K562 (cell line): ENCODE measurements around the gene ABHD16A. TPM values are rescaled to one million over a fixed set of nuclear protein-coding genes. Genes with fewer than 3 reads are reported as not detected.
A peak's percentile ranks its signal among the peaks of the same experiment; 100 is the strongest.

ENCODE experiments used
- ATAC-seq: fragments of 200-7000 bp; cut with Tn5 transposase; 3 replicates; pipeline ENCODE4 v1.9.1; 2020; ENCODE audit warnings: moderate library complexity
- BruUV-seq: library from RNA; stranded (reverse); fragments of 400-500 nt; replicated peaks from 2 replicates; lab custom pipeline; 2021; lab: Mats Ljungman, UMichigan
- CTCF ChIA-PET: fragments of 300-600 bp; formaldehyde crosslinking; extraction: SDS; loops from one replicate; lab custom pipeline; 2021; ENCODE audit warnings: low intra/inter-chr PET ratio; lab: Yijun Ruan, JAX
- POLR2A ChIA-PET: fragments of 300-600, 350-650 bp; sonication (Branson Sonifier 250); formaldehyde crosslinking; extraction: SDS; loops from one replicate; lab custom pipeline; 2021; ENCODE audit warnings: antibody characterized with exemption, inconsistent platforms; lab: Yijun Ruan, JAX
- DNase-seq, 4 experiments: peaks; one replicate each; pipeline versions ENCODE4 v3.0.0 to v3.0.0-alpha.2; 2011 to 2018; ENCODE audit warnings: low spot score in 3 of 4, mixed read lengths in 3 of 4; ENCODE audit errors: extremely low read depth in 1 of 4
- FAIRE-seq: peaks from 2 replicates; lab custom pipeline; 2011; peaks lifted over from hg19 to GRCh38; lab: Jason Lieb, UNC
- H2AFZ ChIP-seq: 2 replicates; pipeline ENCODE4 v1.6.0; 2011; ENCODE audit warnings: low read depth, low read length, control low read depth, inconsistent platforms
- H3K27ac ChIP-seq: fragments of 200-600 bp; 3 replicates; pipeline ENCODE4 v1.8.0; 2011; ENCODE audit warnings: low read depth, mild to moderate bottlenecking, control low read depth, inconsistent platforms, low read length, moderate library complexity, mixed read lengths; ENCODE audit errors: extremely low read depth
- H3K27me3 ChIP-seq, 2 experiments: fragments of 300-600 bp in 1 of 2; 2 replicates in 1 of 2; 3 replicates in 1 of 2; pipeline versions ENCODE4 v1.6.0 to v1.8.0; 2011; ENCODE audit warnings: inconsistent platforms in 2 of 2, low read length in 2 of 2, mild to moderate bottlenecking in 1 of 2, mixed read lengths in 1 of 2, moderate library complexity in 1 of 2; ENCODE audit not compliant: control insufficient read depth in 2 of 2, insufficient read depth in 2 of 2
- H3K36me3 ChIP-seq: fragments of 300-600 bp; 3 replicates; pipeline ENCODE4 v1.8.0; 2011; ENCODE audit warnings: mild to moderate bottlenecking, low read length, inconsistent platforms; ENCODE audit not compliant: control insufficient read depth, insufficient read depth
- H3K4me1 ChIP-seq, 2 experiments: fragments of 200-600 bp in 1 of 2; replicated peaks in 1 of 2; 2 replicates in 1 of 2; 3 replicates in 1 of 2; pipeline versions ENCODE4 v1.5.1 to v1.8.0; 2011; ENCODE audit warnings: inconsistent platforms in 2 of 2, low read length in 2 of 2, mild to moderate bottlenecking in 1 of 2, mixed read lengths in 1 of 2, moderate library complexity in 1 of 2; ENCODE audit not compliant: control insufficient read depth in 2 of 2, insufficient read depth in 2 of 2
- H3K4me2 ChIP-seq: 2 replicates; pipeline ENCODE4 v1.6.1; 2011; ENCODE audit warnings: low read length, control low read depth, inconsistent platforms, mixed read lengths; ENCODE audit not compliant: insufficient read depth
- H3K4me3 ChIP-seq: fragments of 200-600 bp; sonication (generic), shearing (Covaris generic); 2 replicates; pipeline ENCODE4 v1.5.1; 2016; ENCODE audit warnings: control low read depth, inconsistent platforms
- H3K79me2 ChIP-seq: fragments of 200-600 bp; 3 replicates; pipeline ENCODE4 v1.8.0; 2011; ENCODE audit warnings: low read length, inconsistent platforms; ENCODE audit not compliant: control insufficient read depth, insufficient read depth
- H3K9ac ChIP-seq, 2 experiments: 2 replicates each; pipeline versions ENCODE4 v1.6.0 to v1.6.1; 2011; ENCODE audit warnings: low read depth in 2 of 2, low read length in 2 of 2, control low read depth in 1 of 2, inconsistent platforms in 1 of 2, mild to moderate bottlenecking in 1 of 2, mixed read lengths in 1 of 2; ENCODE audit not compliant: insufficient read depth in 1 of 2
- H3K9me1 ChIP-seq: one replicate; pipeline ENCODE4 v1.6.0; 2011; ENCODE audit warnings: inconsistent platforms, mild to moderate bottlenecking, low read length, moderate library complexity; ENCODE audit not compliant: control insufficient read depth, insufficient read depth
- H3K9me3 ChIP-seq: replicated peaks from 2 replicates; pipeline ENCODE4 v1.5.1; 2011; ENCODE audit warnings: low read depth, low read length, inconsistent platforms; ENCODE audit not compliant: control insufficient read depth, insufficient read depth
- H4K20me1 ChIP-seq: replicated peaks from 2 replicates; pipeline ENCODE4 v1.6.1; 2011; ENCODE audit warnings: low read length, inconsistent platforms, mixed read lengths; ENCODE audit not compliant: control insufficient read depth, insufficient read depth
- HNRNPLL ChIP-seq: fragments of 200-400 bp; formaldehyde crosslinking; IDR thresholded peaks from 2 replicates; pipeline ENCODE4 v1.6.1; 2017; ENCODE audit warnings: low read length, low read depth, mild to moderate bottlenecking; ENCODE audit not compliant: poor library complexity, severe bottlenecking
- POLR2B ChIP-seq: fragments of 450-650 bp; IDR thresholded peaks from 2 replicates; pipeline ENCODE4 v1.6.1; 2018; ENCODE audit warnings: low read depth; ENCODE audit not compliant: partially characterized antibody
- WHSC1 ChIP-seq: IDR thresholded peaks from one replicate; pipeline ENCODE4 v1.6.1; 2012; ENCODE audit warnings: low read length, control low read depth, inconsistent platforms
- ZNF263 ChIP-seq: sonication (generic); formaldehyde crosslinking; IDR thresholded peaks from 2 replicates; pipeline ENCODE4 v1.8.0; 2022; ENCODE audit warnings: mild to moderate bottlenecking, missing genetic modification reagents, borderline replicate concordance
- WGBS: fragments of 100-300 bp; shearing (Covaris generic); methylation state at CpG from one replicate; pipeline ENCODE4 v1.1.6; 2016; ENCODE audit warnings: low coverage, mixed read lengths; ENCODE audit not compliant: insufficient coverage; ENCODE audit errors: missing lambda C conversion rate; 5-methylcytosine and 5-hydroxymethylcytosine counted together
- in situ Hi-C: fragments of 300-500 bp; cut with MboI; formaldehyde crosslinking; loops from 4 replicates; pipeline ENCODE4 v1.15.0; 2018; ENCODE audit warnings: inconsistent platforms, mixed read lengths
- intact Hi-C: fragments of 100-400 bp; cut with micrococcal nuclease; formaldehyde crosslinking; loops from 2 replicates; pipeline ENCODE4 v1.14.2; 2022
- polyA plus RNA-seq, 8 experiments: library from polyadenylated mRNA; depleted of rRNA in 4 of 8; stranded (reverse) in 5 of 8; unstranded in 3 of 8; fragments of >200 nt; fragmentation: Nextera tagmentation in 2 of 8; fragmentation: Illumina TruSeq in 1 of 8; extraction: Ambion mirVana in 2 of 8; extraction: Trizol in 1 of 8; gene quantifications; 2 replicates each; pipeline versions ENCODE4 v1.2.1 to v1.2.3, GENCODE V29; 2011 to 2014; ENCODE audit warnings: inconsistent platforms in 1 of 8, missing spikeins in 1 of 8
- total RNA-seq, 7 experiments: library from RNA; depleted of rRNA in 6 of 7; stranded (reverse); fragments of >200 nt in 6 of 7; fragmentation: Illumina TruSeq in 2 of 7; extraction: Trizol in 2 of 7; gene quantifications; 2 replicates each; pipeline versions ENCODE4 v1.2.1 to v1.2.3, GENCODE V29; 2011 to 2021; ENCODE audit warnings: low replicate concordance in 1 of 7
- TF ChIP-seq, protein P1 (sequence below): fragments of 250-450 bp; sonication (Bioruptor Pico); IDR thresholded peaks from 2 replicates; pipeline ENCODE4 v1.4.0; 2020; ENCODE audit warnings: borderline replicate concordance
- TF ChIP-seq, protein P2 (sequence below), 2 experiments: fragments of 200-800 bp in 1 of 2; sonication (Bioruptor generic) in 1 of 2; sonication (generic) in 1 of 2; formaldehyde crosslinking in 1 of 2; IDR thresholded peaks in 1 of 2; conservative IDR thresholded peaks in 1 of 2; 2 replicates each; pipeline versions ENCODE4 v1.5.0 to v1.6.1; 2016 to 2020; ENCODE audit warnings: missing compliant biosample characterization in 1 of 2, missing genetic modification characterization in 1 of 2, missing genetic modification reagents in 1 of 2

Gene ABHD16A
- total and polyA plus RNA-seq, 9 of the 15 experiments (the other 6 are each of a cell fraction or from before 2014, with no cell fraction given), result 25.8 to 120 (median 81.6) TPM

DNA sequence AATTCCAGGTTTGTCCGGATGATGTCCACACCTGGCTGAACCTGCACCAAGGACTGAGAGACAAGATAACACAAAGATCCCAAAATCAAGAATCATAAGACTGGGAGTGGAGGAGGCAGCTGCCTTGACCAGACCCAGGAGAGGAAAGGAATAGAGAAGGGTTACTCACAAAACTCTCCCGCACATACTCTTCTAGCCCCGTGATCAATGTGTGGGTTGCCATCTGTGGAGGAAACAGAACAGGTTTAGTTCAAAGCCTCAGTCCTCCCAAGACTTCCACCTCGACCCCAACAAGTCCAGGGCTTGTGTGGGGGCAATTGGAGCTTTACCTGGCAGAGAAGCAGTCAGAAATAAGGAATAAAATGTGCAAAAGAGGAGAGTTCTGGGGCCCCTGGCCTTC is 61.8 kb downstream of the ABHD16A start:
- TF ChIP-seq ZNF263 (CRISPR knock-in tag) (no peak), WHSC1 (no peak), POLR2B (no peak), HNRNPLL (no peak)
- TF ChIP-seq, protein P1, sequence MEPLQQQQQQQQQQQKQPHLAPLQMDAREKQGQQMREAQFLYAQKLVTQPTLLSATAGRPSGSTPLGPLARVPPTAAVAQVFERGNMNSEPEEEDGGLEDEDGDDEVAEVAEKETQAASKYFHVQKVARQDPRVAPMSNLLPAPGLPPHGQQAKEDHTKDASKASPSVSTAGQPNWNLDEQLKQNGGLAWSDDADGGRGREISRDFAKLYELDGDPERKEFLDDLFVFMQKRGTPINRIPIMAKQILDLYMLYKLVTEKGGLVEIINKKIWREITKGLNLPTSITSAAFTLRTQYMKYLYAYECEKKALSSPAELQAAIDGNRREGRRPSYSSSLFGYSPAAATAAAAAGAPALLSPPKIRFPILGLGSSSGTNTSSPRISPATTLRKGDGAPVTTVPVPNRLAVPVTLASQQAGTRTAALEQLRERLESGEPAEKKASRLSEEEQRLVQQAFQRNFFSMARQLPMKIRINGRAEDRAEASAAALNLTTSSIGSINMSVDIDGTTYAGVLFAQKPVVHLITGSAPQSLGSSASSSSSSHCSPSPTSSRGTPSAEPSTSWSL (CRISPR knock-in tag), result no peak
- TF ChIP-seq, protein P2, sequence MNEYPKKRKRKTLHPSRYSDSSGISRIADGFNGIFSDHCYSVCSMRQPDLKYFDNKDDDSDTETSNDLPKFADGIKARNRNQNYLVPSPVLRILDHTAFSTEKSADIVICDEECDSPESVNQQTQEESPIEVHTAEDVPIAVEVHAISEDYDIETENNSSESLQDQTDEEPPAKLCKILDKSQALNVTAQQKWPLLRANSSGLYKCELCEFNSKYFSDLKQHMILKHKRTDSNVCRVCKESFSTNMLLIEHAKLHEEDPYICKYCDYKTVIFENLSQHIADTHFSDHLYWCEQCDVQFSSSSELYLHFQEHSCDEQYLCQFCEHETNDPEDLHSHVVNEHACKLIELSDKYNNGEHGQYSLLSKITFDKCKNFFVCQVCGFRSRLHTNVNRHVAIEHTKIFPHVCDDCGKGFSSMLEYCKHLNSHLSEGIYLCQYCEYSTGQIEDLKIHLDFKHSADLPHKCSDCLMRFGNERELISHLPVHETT (CRISPR knock-in tag; conservative IDR thresholded peaks at IDR 0.05 in 1 of 2, IDR thresholded peaks at IDR 0.05 in 1 of 2), result no peak
- Histone ChIP-seq H3K79me2 (no peaks in the 10 kb centered on the region), H3K9me1 (no peaks in the 10 kb centered on the region), H3K27ac (no peak overlapping the region), H3K4me1 (peaks cover 3 to 13% of the 10 kb centered on the region in 2 experiments; a peak in 4 of 5 replicates), H3K36me3 (peaks cover 96% of the 10 kb centered on the region), H3K9ac (peak overlapping the region in 1 of 2 experiments; percentile 21; a peak in 1 of 4 replicates), H3K27me3 (no peaks in the 10 kb centered on the region), H3K4me2 (no peak overlapping the region), H3K4me3 (no peak overlapping the region), H4K20me1 (peaks cover 11% of the 10 kb centered on the region), H3K9me3 (no peaks in the 10 kb centered on the region), H2AFZ (no peak overlapping the region)
- DNase-seq (no peak), ATAC-seq (no peak), FAIRE-seq (no peak)
- ChIA-PET CTCF (no interaction called here), POLR2A (interaction anchor here (1.3 to 14.8 kb wide), 5 partner anchors 6 to 100 kb away, joined by 4 to 274 read pairs (median 75); partner anchors contain the start of genes APOM, BAG6, DDX39B and GPANK1)
- in situ Hi-C loops (no loop called here), intact Hi-C loops (no loop called here)
- 84% methylated on average over 4 of the region's 4 CpGs for WGBS
- BruUV-seq, result no TSS peak
